ENCODE results near the gene CHKA. TPM values are rescaled to one million over a fixed set of nuclear protein-coding genes. Genes with fewer than 3 reads are reported as not detected.
A peak's percentile ranks its signal among the peaks of the same experiment; 100 is the strongest.

CHKA gene
- total and polyA plus RNA-seq, 2 donors from 2014 or later = 23.2 to 26.3 TPM

- H3K4me3 ChIP-seq (ENCODE audit: low read length in 3 of 3) = no peak overlapping the region
- FAIRE-seq (no peak), DNase-seq (peak in 1 of 5 donors; percentile 59)
- peaks cover 0 to 7% (median 3%) of the 10 kb centered on the region in 3 donors for H3K36me3 ChIP-seq (ENCODE audit: control insufficient read depth in 2 of 3, insufficient read depth in 3 of 3, low read length in 3 of 3)
- H3K9me3 ChIP-seq (ENCODE audit: control insufficient read depth in 2 of 3, insufficient read depth in 1 of 3, low read length in 3 of 3) = no peaks in the 10 kb centered on the region
- H3K9ac ChIP-seq (ENCODE audit: low read length in 3 of 3) = no peak overlapping the region
- no peak for TF ChIP-seq CTCF (IDR thresholded peaks at IDR 0.05; ENCODE audit: borderline replicate concordance, extremely low read depth, insufficient read depth)
- no peak overlapping the region for H3K27ac ChIP-seq (ENCODE audit: low read depth in 2 of 2, low read length in 2 of 2)
- H3K4me1 ChIP-seq (ENCODE audit: control insufficient read depth in 2 of 3, insufficient read depth in 2 of 3, low read depth in 1 of 3, low read length in 3 of 3) = peaks cover 0 to 48% (median 16%) of the 10 kb centered on the region in 3 donors
- H3K27me3 ChIP-seq (ENCODE audit: control insufficient read depth, insufficient read depth, low read length) = no peaks in the 10 kb centered on the region
- intact Hi-C loops (cut with DNase I) = no loop called here
Observed at GRCh38 chr11:68035266-68035876, 85.8 kb downstream of the CHKA start.

- Histone ChIP-seq H3K27me3 (ENCODE audit: control insufficient read depth, insufficient read depth, low read length) (no peaks in the 10 kb centered on the region), H3K9me3 (ENCODE audit: control insufficient read depth in 2 of 3, insufficient read depth in 1 of 3, low read length in 3 of 3) (no peaks in the 10 kb centered on the region), H3K27ac (ENCODE audit: low read depth in 2 of 2, low read length in 2 of 2) (no peak overlapping the region), H3K36me3 (ENCODE audit: control insufficient read depth in 2 of 3, insufficient read depth in 3 of 3, low read length in 3 of 3) (peaks cover 0 to 7% (median 3%) of the 10 kb centered on the region in 3 donors), H3K4me1 (ENCODE audit: control insufficient read depth in 2 of 3, insufficient read depth in 2 of 3, low read depth in 1 of 3, low read length in 3 of 3) (peaks cover 0 to 43% (median 20%) of the 10 kb centered on the region in 3 donors), H3K4me3 (ENCODE audit: low read length in 3 of 3) (no peak overlapping the region), H3K9ac (ENCODE audit: low read length in 3 of 3) (no peak overlapping the region)
- no peak for DNase-seq
- FAIRE-seq = no peak
- intact Hi-C loops (cut with DNase I) = no loop called here
- TF ChIP-seq CTCF (IDR thresholded peaks at IDR 0.05; ENCODE audit: borderline replicate concordance, extremely low read depth, insufficient read depth) = no peak
Observed at GRCh38 chr11:68033708-68034045, 87.5 kb downstream of the CHKA start.

- Histone ChIP-seq H3K9me3 (ENCODE audit: control insufficient read depth in 2 of 3, insufficient read depth in 1 of 3, low read length in 3 of 3) (no peaks in the 10 kb centered on the region), H3K9ac (ENCODE audit: low read length in 3 of 3) (no peak overlapping the region), H3K4me1 (ENCODE audit: control insufficient read depth in 2 of 3, insufficient read depth in 2 of 3, low read depth in 1 of 3, low read length in 3 of 3) (peaks cover 0 to 38% (median 15%) of the 10 kb centered on the region in 3 donors), H3K4me3 (ENCODE audit: low read length in 3 of 3) (no peak overlapping the region), H3K27me3 (ENCODE audit: control insufficient read depth, insufficient read depth, low read length) (no peaks in the 10 kb centered on the region), H3K27ac (ENCODE audit: low read depth in 2 of 2, low read length in 2 of 2) (no peak overlapping the region), H3K36me3 (ENCODE audit: control insufficient read depth in 2 of 3, insufficient read depth in 3 of 3, low read length in 3 of 3) (peaks cover 0 to 7% (median 3%) of the 10 kb centered on the region in 3 donors)
- TF ChIP-seq CTCF (IDR thresholded peaks at IDR 0.05; ENCODE audit: borderline replicate concordance, extremely low read depth, insufficient read depth) = no peak
- DNase-seq (no peak), FAIRE-seq (no peak)
- intact Hi-C loops (cut with DNase I) = no loop called here
Observed at GRCh38 chr11:68032997-68033707, 88.0 kb downstream of the CHKA start.
